OCI-M2 (cell line): Measurements from ENCODE around the gene TOP3B.
A peak's percentile ranks its signal among the peaks of the same experiment; 100 is the strongest.

Experiments used
- DNase-seq: peaks from one replicate; lab custom pipeline; 2025; ENCODE audit not compliant: unreplicated experiment; lab: John Stamatoyannopoulos, UW

The TOP3B gene, protein sequence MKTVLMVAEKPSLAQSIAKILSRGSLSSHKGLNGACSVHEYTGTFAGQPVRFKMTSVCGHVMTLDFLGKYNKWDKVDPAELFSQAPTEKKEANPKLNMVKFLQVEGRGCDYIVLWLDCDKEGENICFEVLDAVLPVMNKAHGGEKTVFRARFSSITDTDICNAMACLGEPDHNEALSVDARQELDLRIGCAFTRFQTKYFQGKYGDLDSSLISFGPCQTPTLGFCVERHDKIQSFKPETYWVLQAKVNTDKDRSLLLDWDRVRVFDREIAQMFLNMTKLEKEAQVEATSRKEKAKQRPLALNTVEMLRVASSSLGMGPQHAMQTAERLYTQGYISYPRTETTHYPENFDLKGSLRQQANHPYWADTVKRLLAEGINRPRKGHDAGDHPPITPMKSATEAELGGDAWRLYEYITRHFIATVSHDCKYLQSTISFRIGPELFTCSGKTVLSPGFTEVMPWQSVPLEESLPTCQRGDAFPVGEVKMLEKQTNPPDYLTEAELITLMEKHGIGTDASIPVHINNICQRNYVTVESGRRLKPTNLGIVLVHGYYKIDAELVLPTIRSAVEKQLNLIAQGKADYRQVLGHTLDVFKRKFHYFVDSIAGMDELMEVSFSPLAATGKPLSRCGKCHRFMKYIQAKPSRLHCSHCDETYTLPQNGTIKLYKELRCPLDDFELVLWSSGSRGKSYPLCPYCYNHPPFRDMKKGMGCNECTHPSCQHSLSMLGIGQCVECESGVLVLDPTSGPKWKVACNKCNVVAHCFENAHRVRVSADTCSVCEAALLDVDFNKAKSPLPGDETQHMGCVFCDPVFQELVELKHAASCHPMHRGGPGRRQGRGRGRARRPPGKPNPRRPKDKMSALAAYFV

GRCh38 chr22:21982338-21982965 lies at the start of gene TOP3B:
TOP3B (minus strand) TSS chr22:21982787; CDS start chr22:21975709, 7,078 bp downstream.
- peak; percentile 10 for DNase-seq

DNA sequence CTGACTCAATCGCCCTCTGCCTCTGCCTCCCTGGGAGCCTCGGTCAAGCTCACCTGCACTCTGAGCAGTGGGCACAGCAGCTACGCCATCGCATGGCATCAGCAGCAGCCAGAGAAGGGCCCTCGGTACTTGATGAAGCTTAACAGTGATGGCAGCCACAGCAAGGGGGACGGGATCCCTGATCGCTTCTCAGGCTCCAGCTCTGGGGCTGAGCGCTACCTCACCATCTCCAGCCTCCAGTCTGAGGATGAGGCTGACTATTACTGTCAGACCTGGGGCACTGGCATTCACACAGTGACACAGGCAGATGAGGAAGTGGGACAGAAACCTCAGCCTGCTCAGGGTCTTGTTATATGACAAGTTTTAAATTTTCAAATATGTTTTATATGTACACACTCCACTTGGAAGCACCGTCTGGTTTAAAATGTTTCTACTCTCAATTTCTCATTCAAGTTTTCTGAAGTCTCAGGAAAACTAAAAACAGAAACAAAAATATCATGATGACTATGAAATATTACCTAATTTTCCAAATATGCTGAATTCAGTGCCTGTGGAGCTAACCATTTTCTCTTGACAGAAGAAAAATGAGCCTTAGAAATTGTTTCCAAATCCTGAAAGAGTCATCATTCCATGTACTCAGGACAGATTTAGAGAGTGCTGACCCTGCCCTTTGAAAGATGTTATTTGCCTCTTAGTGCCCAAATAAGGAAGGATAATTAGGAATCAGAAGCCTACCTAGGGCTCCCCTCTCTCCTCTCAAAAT lies 48.8 kb upstream of the TOP3B start:
- DNase-seq: no peak

DNA sequence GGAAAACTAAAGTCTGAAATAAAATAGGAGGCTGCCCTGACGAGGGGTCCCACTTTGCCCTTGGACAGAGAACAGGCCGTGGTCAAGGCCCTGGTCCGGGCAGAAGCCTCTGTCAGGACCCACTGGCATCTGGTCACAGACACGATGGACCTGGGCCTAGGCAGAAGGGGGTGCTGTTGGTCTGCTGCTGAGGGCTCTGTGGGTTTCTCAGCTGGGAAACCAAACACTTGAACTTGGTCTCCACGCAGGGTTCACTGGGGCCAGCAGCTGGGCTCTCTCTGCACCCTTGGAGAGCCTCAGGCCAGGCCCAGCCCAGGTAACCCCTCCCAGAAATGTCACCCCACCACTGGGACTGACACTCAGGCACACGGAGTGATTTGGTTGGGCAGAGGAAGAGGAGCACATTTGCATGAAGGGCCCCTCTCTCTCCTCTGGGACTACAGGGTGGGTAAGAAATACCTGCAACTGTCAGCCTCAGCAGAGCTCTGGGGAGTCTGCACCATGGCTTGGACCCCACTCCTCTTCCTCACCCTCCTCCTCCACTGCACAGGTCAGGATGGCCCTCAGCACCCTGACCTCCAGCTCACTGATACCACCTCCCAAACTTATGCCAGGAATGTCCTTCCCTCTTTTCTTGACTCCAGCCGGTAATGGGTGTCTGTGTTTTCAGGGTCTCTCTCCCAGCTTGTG lies 48.1 kb upstream of the TOP3B start:
- DNase-seq: no peak

DNA sequence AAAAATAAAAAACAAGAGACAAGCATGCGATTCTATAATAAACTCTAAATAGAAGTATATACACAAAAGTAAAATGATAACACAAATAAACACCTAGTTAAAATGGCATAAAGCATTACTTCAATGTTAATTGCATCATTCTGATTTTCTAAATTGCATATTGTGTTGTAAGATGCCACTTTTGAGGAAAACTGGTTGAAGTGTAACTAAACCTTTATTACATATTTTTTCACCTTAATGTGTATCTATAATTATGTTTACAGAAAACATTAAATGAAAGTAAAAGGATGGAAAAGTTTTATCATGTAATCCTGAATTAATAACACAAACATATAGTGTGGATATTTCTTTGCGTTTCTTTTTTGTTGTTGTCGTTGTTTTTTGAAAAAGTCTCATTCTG lies 45.4 kb upstream of the TOP3B start:
- no peak for DNase-seq

DNA sequence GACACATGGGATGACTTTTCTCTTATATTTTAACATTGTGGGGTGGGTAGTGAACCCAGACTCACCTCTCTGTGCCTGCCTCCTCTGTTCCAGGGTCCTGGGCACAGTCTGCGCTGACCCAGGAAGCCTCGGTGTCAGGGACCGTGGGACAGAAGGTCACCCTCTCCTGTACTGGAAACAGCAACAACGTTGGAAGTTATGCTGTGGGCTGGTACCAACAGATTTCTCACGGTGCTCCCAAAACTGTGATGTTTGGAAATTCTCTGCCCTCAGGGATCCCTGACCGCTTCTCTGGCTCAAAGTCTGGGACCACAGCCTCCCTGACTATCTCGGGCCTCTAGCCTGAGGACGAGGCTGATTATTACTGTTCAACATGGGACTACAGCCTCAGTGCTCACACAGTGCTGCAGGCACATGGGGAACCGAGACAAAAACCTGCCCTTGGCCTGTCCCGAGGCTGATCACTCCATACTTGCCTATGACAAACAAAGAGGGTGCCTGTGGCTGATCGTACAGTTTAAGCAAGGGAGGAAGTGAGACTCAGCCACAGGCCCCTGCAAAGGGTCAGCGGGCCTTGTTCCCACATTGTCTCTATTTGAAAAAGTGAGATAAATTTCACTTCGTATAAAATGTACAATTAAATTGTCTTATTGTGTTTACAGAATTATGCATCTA lies 43.7 kb upstream of the TOP3B start:
- no peak for DNase-seq

GRCh38 chr22:22025320-22026156 lies 43.0 kb upstream of the TOP3B start:
- DNase-seq: no peak

DNA sequence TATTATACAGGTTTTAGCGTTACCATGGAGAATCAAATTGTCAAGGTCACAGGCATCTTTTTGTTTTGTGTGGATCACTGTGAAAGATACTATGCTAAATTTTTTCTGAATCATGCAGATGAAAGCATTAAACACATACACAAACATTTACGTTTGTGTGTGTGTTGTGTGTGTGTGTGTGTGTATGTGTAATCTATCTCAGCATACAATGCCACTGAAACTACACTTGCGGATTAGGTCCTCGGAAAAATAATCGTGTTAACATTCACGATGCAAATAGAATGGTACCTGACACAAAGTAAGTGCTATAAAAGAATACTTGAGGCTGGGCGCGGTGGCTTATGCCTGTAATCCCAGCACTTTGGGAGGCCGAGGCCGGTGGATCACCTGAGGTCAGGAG lies 41.9 kb upstream of the TOP3B start:
- no peak for DNase-seq

GRCh38 chr22:22023581-22024137 lies 41.1 kb upstream of the TOP3B start:
- DNase-seq: no peak

DNA sequence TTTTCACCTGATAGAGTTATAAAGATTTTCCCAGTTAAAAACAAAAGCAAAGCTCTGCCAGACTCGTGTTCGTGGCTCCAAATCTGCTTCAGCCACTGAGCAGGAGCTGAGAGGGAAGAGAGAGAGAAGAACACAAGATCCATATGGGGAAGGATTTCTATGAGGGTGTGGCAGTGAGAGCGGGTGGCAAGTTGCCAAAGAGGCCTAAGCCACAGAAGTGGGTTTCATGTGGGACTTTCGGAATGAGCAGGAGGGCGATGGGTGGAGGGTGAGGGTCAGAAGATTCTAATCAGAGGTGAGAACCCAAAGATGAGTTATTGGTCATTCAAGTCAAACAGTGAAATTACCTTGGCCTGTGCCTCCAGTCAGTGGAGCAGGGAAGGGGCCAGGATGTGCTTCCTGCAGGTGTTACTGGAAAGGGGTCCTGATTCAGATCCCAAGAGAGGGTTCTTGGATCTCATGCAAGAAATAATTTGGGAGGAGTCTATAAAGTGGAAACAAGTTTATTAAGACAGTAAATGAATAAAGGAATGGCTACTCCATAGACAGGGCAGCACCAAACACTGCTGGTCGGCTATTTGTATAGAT lies 40.5 kb upstream of the TOP3B start:
- no peak for DNase-seq

GRCh38 chr22:22022255-22022840 lies 39.8 kb upstream of the TOP3B start:
- DNase-seq: no peak

DNA sequence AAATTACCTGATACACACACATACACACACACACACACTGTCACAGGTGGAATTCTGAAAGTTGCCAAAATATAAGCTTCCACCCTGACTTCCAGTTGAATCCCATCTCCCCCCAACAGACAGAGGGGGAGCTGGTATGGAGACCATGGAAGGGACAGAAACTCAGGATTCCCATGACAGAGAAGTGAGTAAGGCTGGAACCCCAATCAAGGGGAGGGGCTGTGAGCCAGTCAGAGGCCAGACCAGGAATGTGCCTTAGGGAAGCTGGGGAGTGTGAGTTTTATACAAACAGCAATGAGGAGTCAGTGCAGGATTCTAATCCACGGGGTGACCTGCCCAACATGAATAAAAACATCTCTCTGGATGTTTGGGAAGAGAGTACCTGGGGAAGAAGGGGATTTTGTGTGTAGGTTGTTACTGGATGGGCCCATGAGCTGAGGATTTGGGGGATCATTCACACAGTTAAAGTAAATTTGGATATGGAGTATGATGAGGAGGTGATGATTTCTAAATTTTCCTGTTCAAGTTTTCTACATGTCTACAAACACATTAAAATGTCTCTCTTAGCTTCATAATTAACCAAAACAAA lies 38.7 kb upstream of the TOP3B start:
- DNase-seq: no peak

DNA sequence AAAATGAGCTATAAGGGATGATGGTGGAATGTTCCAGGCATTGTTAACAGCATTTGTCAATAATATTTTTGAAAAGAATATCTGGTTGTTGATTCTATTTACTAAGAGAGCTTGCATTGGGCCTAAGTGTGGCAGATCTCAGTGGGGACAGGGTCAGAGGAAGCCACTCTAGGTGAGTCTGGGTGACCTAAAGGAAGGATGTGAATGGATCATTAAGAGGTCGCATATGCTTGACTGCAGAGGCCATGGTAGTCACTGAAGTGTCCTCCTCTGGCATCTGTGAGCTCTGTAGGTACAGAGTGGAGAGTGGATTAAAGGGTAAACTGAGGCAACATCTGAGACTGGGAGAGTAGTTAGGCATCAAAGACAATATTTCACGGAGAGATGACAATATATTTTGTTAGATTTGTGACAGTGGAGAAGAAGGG lies 37.9 kb upstream of the TOP3B start:
- DNase-seq: no peak

- no peak for DNase-seq
Observed at GRCh38 chr22:22019659-22020424, 37.3 kb upstream of the TOP3B start.

- DNase-seq: no peak
Observed at GRCh38 chr22:22018825-22019658, 36.5 kb upstream of the TOP3B start.

GRCh38 chr22:22015631-22016030 lies 33.0 kb upstream of the TOP3B start:
- DNase-seq: no peak

DNA sequence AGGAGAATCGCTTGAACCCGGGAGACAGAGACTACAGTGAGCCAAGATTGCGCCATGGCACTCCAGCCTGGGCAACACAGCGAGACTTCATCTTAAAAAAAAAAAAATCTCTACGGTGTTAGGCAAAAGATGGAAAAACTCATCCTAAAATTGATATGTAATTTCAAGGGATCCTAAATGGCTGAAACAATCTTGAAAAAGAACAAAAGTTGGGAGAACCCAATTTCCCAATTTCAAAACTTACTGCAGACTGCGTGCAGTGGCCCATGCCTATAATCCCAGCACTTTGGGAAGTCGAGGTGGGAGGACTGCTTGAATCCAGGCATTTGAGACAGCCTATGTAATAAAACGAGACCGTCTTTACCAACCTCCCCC lies 31.7 kb upstream of the TOP3B start:
- no peak for DNase-seq
